Spleen (tissue), 7 donors: ENCODE results near the gene ARHGEF1.

ENCODE experiments used
- POLR2A ChIP-seq, 3 donors: fragments of 450-650 bp; IDR thresholded peaks; one replicate each; pipeline ENCODE4 v1.5.1; 2017; ENCODE audit warnings: antibody characterized with exemption in 3 of 3, mild to moderate bottlenecking in 1 of 3
- TF ChIP-seq, protein P1 (sequence below), 11 experiments: fragments of 200-600 bp in 7 of 11; fragments of 450-650 bp in 4 of 11; sonication (generic) in 4 of 11; IDR thresholded peaks in 8 of 11; conservative IDR thresholded peaks in 3 of 11; 1 replicate in 7 of 11; 2 replicates in 4 of 11; pipeline versions ENCODE4 v1.4.0 to v1.8.0; 2016 to 2021; ENCODE audit warnings: antibody characterized with exemption in 11 of 11, inconsistent platforms in 4 of 11, mild to moderate bottlenecking in 1 of 11
- donor health status: DM: no; HTN: no; CAD: no; lungs with moderate emphysema.
- donor health status: DM: no; HTN: no; CAD: no.
- donor health status: DM: no; HTN: no; CAD: no.

DNA sequence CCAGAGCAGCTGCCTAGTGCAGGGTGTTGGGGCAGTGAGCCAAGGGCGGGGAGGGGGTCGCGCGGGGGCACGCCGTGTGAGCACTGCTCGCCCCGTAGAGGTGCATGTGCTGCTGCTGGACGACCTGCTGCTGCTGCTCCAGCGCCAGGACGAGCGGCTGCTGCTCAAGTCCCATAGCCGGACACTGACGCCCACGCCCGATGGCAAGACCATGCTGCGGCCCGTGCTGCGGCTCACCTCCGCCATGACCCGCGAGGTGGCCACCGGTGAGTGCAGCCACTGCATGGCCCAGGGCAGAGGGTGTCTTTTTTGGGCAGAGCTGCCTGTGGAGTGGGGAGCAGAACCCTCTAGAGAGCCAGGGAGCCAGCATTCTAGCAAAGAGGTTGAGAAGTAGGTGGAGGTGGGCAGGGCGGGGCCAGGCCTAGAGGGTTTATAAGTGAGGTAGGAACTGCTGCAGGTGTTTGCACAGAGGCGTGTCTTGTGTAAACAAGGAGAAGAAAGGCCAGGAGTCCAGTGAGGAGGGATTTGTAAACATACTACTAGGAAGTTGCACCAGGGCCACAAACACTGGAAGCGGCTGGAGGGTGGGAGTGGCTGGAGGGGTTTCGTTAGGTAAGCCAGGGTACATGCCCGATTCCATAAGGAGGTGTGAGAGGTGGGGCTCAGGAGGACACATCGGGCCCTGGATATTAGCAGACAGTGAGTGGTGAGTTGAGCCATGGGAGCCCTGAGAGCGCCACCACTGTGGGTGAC, 21.3 kb downstream of the ARHGEF1 start:
- TF ChIP-seq, protein P1, sequence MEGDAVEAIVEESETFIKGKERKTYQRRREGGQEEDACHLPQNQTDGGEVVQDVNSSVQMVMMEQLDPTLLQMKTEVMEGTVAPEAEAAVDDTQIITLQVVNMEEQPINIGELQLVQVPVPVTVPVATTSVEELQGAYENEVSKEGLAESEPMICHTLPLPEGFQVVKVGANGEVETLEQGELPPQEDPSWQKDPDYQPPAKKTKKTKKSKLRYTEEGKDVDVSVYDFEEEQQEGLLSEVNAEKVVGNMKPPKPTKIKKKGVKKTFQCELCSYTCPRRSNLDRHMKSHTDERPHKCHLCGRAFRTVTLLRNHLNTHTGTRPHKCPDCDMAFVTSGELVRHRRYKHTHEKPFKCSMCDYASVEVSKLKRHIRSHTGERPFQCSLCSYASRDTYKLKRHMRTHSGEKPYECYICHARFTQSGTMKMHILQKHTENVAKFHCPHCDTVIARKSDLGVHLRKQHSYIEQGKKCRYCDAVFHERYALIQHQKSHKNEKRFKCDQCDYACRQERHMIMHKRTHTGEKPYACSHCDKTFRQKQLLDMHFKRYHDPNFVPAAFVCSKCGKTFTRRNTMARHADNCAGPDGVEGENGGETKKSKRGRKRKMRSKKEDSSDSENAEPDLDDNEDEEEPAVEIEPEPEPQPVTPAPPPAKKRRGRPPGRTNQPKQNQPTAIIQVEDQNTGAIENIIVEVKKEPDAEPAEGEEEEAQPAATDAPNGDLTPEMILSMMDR (IDR thresholded peaks at IDR 0.05 in 8 of 11, conservative IDR thresholded peaks at IDR 0.05 in 3 of 11): no peak
- no peak for TF ChIP-seq POLR2A (IDR thresholded peaks at IDR 0.05)
